Kidney epithelial cell (primary cell): ENCODE results near the gene TLE6. TPM values are rescaled to one million over a fixed set of nuclear protein-coding genes. Genes with fewer than 3 reads are reported as not detected.

Experiments used
- DNase-seq: peaks from one replicate; pipeline ENCODE4 v3.0.0-alpha.2; 2010; ENCODE audit warnings: low read depth
- H3K27me3 ChIP-seq: 2 replicates; pipeline ENCODE4 v1.6.0; 2011; ENCODE audit warnings: low read length; ENCODE audit not compliant: control insufficient read depth, insufficient read depth
- H3K36me3 ChIP-seq: 2 replicates; pipeline ENCODE4 v1.5.1; 2011; ENCODE audit warnings: low read length; ENCODE audit not compliant: control insufficient read depth, insufficient read depth
- H3K4me3 ChIP-seq: 2 replicates; pipeline ENCODE4 v1.5.1; 2011; ENCODE audit warnings: low read depth, mild to moderate bottlenecking, control low read depth, low read length
- total RNA-seq: library from RNA; depleted of rRNA; stranded (reverse); fragments of >200 nt; gene quantifications from 2 replicates; pipeline ENCODE4 v1.2.3, GENCODE V29; 2015
- TF ChIP-seq, protein P1 (sequence below): IDR thresholded peaks from 2 replicates; pipeline ENCODE4 v1.5.1; 2011; ENCODE audit warnings: mild to moderate bottlenecking, moderate library complexity, low read length, control low read depth, inconsistent platforms; ENCODE audit not compliant: insufficient read depth, poor library complexity, severe bottlenecking

TLE6 gene
- total RNA-seq, 1 donor from 2014 or later, result 0.50 TPM

- Histone ChIP-seq H3K4me3 (no peak overlapping the region), H3K36me3 (no peaks in the 10 kb centered on the region), H3K27me3 (peaks cover 14% of the 10 kb centered on the region)
- TF ChIP-seq, protein P1, sequence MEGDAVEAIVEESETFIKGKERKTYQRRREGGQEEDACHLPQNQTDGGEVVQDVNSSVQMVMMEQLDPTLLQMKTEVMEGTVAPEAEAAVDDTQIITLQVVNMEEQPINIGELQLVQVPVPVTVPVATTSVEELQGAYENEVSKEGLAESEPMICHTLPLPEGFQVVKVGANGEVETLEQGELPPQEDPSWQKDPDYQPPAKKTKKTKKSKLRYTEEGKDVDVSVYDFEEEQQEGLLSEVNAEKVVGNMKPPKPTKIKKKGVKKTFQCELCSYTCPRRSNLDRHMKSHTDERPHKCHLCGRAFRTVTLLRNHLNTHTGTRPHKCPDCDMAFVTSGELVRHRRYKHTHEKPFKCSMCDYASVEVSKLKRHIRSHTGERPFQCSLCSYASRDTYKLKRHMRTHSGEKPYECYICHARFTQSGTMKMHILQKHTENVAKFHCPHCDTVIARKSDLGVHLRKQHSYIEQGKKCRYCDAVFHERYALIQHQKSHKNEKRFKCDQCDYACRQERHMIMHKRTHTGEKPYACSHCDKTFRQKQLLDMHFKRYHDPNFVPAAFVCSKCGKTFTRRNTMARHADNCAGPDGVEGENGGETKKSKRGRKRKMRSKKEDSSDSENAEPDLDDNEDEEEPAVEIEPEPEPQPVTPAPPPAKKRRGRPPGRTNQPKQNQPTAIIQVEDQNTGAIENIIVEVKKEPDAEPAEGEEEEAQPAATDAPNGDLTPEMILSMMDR, result no peak
- DNase-seq, result no peak
Observed at GRCh38 chr19:2977746-2978138, 378 bp downstream of the TLE6 start.

DNA sequence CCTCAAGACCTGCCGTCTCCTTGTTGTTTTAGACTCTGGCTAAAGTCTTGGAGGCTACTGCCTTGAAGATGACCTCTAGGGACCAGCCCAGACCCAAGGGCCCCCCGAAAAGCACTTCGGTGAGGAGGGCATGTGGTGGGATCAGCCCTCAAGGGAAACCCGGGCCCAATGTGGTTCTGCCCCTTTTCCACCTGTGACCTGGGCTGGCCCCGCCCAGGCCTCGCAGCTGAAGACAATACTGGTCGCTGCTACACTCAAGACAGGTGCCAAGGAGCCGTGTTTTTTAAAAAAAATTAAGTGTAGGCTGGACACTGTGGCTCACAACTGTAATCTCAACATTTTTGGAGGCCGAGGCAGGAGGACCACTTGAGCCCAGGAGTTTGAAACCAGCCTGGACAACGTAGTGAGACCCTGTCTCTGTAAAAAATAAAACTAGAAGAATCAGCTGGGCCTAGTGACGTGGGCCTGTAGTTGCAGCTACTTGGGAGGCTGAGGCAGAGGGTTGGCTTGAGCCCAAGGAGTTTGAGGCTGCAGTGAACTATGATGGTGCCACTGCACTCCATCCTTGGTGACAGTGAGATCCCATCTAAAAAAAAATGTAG, 903 bp downstream of the TLE6 start:
- no peaks in the 10 kb centered on the region for H3K36me3 ChIP-seq
- no peak for DNase-seq
- TF ChIP-seq, protein P1, result no peak
- H3K27me3 ChIP-seq, result peaks cover 14% of the 10 kb centered on the region
- no peak overlapping the region for H3K4me3 ChIP-seq

- peaks cover 16% of the 10 kb centered on the region for H3K27me3 ChIP-seq
- no peaks in the 10 kb centered on the region for H3K36me3 ChIP-seq
- no peak overlapping the region for H3K4me3 ChIP-seq
- TF ChIP-seq, protein P1, result no peak
- no peak for DNase-seq
Observed at GRCh38 chr19:2978772-2979171, 1.4 kb downstream of the TLE6 start.

DNA sequence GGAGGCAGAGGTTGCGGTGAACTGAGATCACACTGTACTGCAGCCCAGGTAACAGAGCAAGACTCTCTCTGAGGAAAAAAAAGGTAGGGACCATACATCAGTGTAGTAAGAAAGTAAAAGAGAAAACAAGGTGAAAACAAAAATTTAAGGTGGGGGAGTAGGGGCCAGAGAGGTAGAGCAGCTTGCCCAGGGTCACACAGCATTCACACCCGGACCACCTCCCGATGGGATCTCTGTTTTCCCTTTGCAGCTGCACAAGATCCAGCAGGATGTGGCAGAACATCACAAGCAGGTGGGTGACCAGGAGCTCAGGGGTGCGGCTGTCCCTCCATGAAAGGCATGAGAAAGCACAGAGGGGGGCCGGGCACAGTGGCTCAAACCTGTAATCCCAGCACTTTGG, 4.5 kb downstream of the TLE6 start:
- Histone ChIP-seq H3K4me3 (no peak overlapping the region), H3K36me3 (no peaks in the 10 kb centered on the region), H3K27me3 (peaks cover 17% of the 10 kb centered on the region)
- TF ChIP-seq, protein P1, result no peak
- no peak for DNase-seq

GRCh38 chr19:2982561-2982960, 5.2 kb downstream of the TLE6 start:
- H3K4me3 ChIP-seq, result no peak overlapping the region
- no peak for DNase-seq
- H3K36me3 ChIP-seq, result no peaks in the 10 kb centered on the region
- H3K27me3 ChIP-seq, result peaks cover 24% of the 10 kb centered on the region
- TF ChIP-seq, protein P1, result no peak

- no peak for DNase-seq
- TF ChIP-seq, protein P1, result no peak
- peaks cover 28% of the 10 kb centered on the region for H3K27me3 ChIP-seq
- no peak overlapping the region for H3K4me3 ChIP-seq
- no peaks in the 10 kb centered on the region for H3K36me3 ChIP-seq
Observed at GRCh38 chr19:2982983-2983350, 5.6 kb downstream of the TLE6 start.
